Measurements from ENCODE around the gene NCKAP5.

Gene NCKAP5

DNA sequence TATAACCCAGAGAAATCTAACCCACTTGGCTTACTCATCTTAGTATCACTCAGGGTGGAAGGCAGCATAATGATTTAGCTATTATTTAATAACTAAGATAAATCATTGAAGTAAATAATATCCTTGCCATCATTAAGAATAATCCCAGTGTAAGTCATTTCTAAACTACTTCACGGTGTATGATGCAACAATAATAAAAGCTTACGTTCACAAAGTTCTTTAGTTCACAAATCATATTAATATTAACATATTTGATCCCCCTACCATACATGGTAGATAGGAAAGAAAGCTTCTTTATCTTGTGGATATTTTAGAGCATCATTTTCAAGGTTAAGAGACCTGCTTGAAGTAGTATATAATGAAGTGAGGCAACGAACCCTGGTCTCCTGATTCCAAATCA is 401.0 kb downstream of the NCKAP5 start:
- no peaks in the 10 kb centered on the region for H3K9me3 Mint-ChIP-seq
- H3K4me1 Mint-ChIP-seq (ENCODE audit: low read depth) = no peaks in the 10 kb centered on the region
- H3K4me3 Mint-ChIP-seq = no peak overlapping the region
- intact Hi-C loops (cut with micrococcal nuclease) = no loop called here
- H3K27me3 Mint-ChIP-seq = no peaks in the 10 kb centered on the region
- no peak overlapping the region for H3K27ac Mint-ChIP-seq
- H3K36me3 Mint-ChIP-seq (ENCODE audit: low read depth) = no peaks in the 10 kb centered on the region

DNA sequence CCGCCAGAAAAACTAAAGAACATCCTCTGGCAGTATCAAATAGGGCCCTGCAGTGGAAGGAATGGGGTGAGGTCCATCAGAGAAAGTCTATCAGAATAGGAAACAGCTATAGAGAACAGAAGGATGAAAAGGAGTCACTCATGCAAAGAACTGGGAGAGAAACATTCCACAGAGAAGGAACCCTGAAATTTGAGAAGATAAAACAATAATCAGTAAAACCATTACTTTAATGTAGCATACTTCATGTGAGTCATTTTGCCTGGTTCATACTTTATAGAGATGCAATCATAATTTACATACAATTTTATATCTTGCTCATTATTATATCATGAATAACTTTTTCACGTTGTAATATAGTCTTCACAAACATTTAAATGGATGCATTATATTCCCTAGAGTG is 402.2 kb downstream of the NCKAP5 start:
- H3K4me3 Mint-ChIP-seq = no peak overlapping the region
- no peaks in the 10 kb centered on the region for H3K9me3 Mint-ChIP-seq
- no peaks in the 10 kb centered on the region for H3K4me1 Mint-ChIP-seq (ENCODE audit: low read depth)
- H3K27me3 Mint-ChIP-seq = no peaks in the 10 kb centered on the region
- H3K36me3 Mint-ChIP-seq (ENCODE audit: low read depth) = no peaks in the 10 kb centered on the region
- H3K27ac Mint-ChIP-seq = no peak overlapping the region
- intact Hi-C loops (cut with micrococcal nuclease) = no loop called here

DNA sequence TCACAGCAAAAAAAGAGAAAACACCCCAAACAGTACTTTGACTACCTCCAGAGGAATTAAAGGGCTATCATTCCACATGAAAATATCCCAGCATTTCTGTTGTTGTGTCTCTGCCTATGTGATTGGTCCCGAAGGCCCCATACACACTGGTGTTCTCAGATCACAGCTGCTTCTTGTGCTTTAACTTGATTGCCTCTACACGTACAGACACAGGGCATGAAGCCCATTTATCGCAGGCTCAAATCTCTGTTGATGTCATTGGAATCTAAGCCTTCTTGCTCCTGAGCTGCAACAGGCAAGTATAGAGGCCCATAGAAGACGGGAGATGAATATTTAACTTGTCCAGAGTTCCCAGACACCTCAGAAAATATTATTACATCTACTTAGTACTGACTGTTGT is 405.2 kb downstream of the NCKAP5 start:
- Mint-ChIP-seq H3K4me1 (ENCODE audit: low read depth) (no peaks in the 10 kb centered on the region), H3K9me3 (no peaks in the 10 kb centered on the region), H3K27ac (no peak overlapping the region), H3K4me3 (no peak overlapping the region), H3K36me3 (ENCODE audit: low read depth) (no peaks in the 10 kb centered on the region), H3K27me3 (no peaks in the 10 kb centered on the region)
- intact Hi-C loops (cut with micrococcal nuclease) = no loop called here

DNA sequence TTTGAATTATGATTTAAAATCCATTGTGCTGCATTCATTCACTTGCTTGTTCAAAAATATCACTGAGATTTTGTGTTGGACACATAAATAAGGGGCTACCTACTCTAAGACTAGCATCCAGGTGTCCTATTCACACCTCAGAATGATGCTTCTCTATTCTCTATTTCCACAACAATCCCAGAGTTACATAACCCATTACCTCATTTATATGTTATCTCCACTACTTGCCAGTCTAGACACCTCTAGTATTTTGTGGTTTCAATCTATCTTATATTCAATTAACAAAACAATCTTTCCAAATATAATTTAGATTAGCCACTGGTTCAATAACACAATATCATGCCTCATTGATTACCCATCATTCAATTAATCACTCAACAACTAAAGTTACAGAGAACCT is 409.8 kb downstream of the NCKAP5 start:
- intact Hi-C loops (cut with micrococcal nuclease) = no loop called here
- no peak overlapping the region for H3K27ac Mint-ChIP-seq
- H3K27me3 Mint-ChIP-seq = no peaks in the 10 kb centered on the region
- peaks cover 12% of the 10 kb centered on the region for H3K9me3 Mint-ChIP-seq
- H3K4me3 Mint-ChIP-seq = no peak overlapping the region
- no peaks in the 10 kb centered on the region for H3K4me1 Mint-ChIP-seq (ENCODE audit: low read depth)
- H3K36me3 Mint-ChIP-seq (ENCODE audit: low read depth) = no peaks in the 10 kb centered on the region

DNA sequence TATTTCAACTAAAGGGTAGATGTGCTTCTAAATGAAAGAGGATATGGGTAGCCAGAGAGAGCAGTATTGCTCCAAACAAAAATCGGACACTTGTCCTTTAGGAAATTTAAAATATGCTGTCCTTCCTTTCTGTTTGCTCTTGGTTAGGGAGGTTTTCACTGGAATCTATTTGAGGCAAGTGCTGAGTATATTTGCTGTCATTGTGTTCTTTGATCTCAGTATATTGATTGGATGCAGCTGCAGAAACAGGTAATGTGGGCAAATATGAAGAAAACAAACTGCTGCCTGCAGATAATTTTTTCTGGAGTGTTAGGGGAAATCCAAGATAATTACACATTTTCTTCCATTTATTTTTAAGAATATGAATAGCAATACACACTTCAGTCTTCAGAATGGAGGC is 410.2 kb downstream of the NCKAP5 start:
- peaks cover 16% of the 10 kb centered on the region for H3K9me3 Mint-ChIP-seq
- no peaks in the 10 kb centered on the region for H3K4me1 Mint-ChIP-seq (ENCODE audit: low read depth)
- H3K27ac Mint-ChIP-seq = no peak overlapping the region
- H3K4me3 Mint-ChIP-seq = no peak overlapping the region
- no peaks in the 10 kb centered on the region for H3K36me3 Mint-ChIP-seq (ENCODE audit: low read depth)
- H3K27me3 Mint-ChIP-seq = no peaks in the 10 kb centered on the region
- intact Hi-C loops (cut with micrococcal nuclease) = no loop called here

DNA sequence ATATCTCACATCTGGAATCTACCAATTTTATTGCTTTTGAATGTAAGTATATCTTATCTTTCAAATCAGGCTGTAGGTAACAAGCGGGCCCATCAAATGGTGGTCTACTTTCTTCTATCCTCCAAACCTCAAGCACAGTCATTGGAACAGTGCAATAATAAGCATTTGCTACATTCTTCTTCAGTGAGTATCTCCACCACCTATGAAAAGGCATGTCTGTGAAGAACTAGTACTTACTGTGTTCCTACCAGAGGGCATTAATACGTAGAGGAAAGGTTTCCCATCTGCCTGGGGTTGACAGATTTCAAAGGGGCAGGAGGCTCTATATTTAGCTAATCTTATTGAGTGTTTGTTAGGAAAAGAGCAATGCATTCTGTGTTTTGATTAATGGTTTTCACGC is 411.1 kb downstream of the NCKAP5 start:
- Mint-ChIP-seq H3K27me3 (no peaks in the 10 kb centered on the region), H3K27ac (no peak overlapping the region), H3K4me1 (ENCODE audit: low read depth) (no peaks in the 10 kb centered on the region), H3K36me3 (ENCODE audit: low read depth) (no peaks in the 10 kb centered on the region), H3K9me3 (peaks cover 16% of the 10 kb centered on the region), H3K4me3 (no peak overlapping the region)
- intact Hi-C loops (cut with micrococcal nuclease) = no loop called here

DNA sequence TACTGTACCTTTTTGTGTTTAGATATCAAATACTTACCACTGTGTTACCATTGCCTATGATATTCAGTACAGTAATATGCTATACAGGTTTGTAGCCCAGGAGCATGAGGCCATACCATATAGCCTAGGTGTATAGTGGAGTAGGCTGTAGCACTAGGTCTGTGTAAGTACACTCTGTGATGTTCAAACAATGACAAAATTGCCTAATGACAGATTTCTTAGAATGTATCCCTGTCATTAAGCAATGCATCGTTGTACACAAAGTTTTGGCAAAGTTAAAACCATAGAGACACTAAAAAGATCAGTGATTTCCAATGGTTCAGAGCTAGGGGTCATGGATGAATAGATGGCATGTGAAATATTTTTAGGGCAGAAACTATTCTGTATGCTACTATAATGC is 415.5 kb downstream of the NCKAP5 start:
- Mint-ChIP-seq H3K27ac (no peak overlapping the region), H3K36me3 (ENCODE audit: low read depth) (no peaks in the 10 kb centered on the region), H3K27me3 (no peaks in the 10 kb centered on the region), H3K4me1 (ENCODE audit: low read depth) (no peaks in the 10 kb centered on the region), H3K9me3 (peaks cover 16% of the 10 kb centered on the region), H3K4me3 (no peak overlapping the region)
- intact Hi-C loops (cut with micrococcal nuclease) = no loop called here

DNA sequence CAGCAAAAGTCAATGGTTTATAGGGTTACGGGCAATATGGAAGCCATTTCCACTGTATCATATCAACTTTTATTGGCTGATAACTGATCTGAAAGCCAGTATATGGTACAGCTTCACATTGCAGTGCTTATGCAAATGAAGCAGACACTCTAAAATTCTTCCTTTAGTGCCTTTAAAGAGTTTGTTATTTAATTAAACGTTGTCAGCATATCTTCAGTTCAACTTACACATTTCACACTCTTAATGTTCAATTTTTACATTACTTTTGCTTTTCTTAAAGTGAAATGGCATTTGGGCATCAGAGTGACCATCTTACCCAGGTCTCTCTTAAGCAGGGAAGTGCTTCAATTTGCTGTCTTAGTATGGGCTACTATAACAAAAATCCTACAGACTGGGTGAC is 420.1 kb downstream of the NCKAP5 start:
- Mint-ChIP-seq H3K27ac (no peak overlapping the region), H3K4me1 (ENCODE audit: low read depth) (no peaks in the 10 kb centered on the region), H3K36me3 (ENCODE audit: low read depth) (no peaks in the 10 kb centered on the region), H3K9me3 (peaks cover under 1% of the 10 kb centered on the region), H3K4me3 (no peak overlapping the region), H3K27me3 (no peaks in the 10 kb centered on the region)
- intact Hi-C loops (cut with micrococcal nuclease) = no loop called here

DNA sequence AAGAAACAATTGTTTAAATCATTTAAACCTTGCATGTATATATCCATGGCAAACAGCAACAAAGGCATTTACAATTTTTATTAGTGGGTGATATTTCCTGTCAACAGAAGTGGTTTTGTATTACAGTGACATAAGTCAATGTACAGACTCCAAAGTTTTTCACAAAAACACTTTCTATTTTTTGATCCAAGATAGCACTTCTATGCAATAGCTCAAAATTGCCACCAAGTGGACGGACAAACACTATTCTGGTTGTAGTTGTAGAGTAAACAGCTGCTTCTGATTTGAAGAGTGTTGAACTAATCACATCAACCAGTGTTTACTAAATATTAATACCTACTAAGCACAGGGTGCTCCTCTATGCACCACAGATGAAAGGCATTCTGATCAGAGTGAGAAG is 421.4 kb downstream of the NCKAP5 start:
- H3K36me3 Mint-ChIP-seq (ENCODE audit: low read depth) = no peaks in the 10 kb centered on the region
- H3K4me3 Mint-ChIP-seq = no peak overlapping the region
- no peaks in the 10 kb centered on the region for H3K4me1 Mint-ChIP-seq (ENCODE audit: low read depth)
- no peaks in the 10 kb centered on the region for H3K27me3 Mint-ChIP-seq
- H3K9me3 Mint-ChIP-seq = no peaks in the 10 kb centered on the region
- intact Hi-C loops (cut with micrococcal nuclease) = no loop called here
- no peak overlapping the region for H3K27ac Mint-ChIP-seq

DNA sequence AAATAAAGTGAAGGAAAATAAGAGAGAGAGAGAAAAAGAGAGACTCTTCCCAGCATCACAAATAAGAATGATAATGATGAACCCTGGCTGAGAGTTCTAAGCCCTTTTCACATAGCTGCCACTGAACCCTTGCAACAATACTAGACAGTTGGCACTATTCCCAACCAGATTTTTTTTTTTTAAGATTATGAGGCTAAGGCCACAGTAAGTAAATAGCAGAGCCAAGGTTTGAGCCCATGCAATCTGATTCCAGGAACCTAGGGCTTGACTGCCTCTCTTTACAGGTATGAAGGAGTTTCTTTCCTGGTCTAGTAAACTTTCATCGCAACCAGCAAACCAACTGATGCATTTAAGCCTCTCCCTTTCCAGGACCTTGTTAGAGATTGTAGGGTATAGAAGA is 424.6 kb downstream of the NCKAP5 start:
- Mint-ChIP-seq H3K4me1 (ENCODE audit: low read depth) (no peaks in the 10 kb centered on the region), H3K27me3 (no peaks in the 10 kb centered on the region), H3K36me3 (ENCODE audit: low read depth) (no peaks in the 10 kb centered on the region), H3K9me3 (no peaks in the 10 kb centered on the region), H3K4me3 (no peak overlapping the region), H3K27ac (no peak overlapping the region)
- intact Hi-C loops (cut with micrococcal nuclease) = no loop called here

DNA sequence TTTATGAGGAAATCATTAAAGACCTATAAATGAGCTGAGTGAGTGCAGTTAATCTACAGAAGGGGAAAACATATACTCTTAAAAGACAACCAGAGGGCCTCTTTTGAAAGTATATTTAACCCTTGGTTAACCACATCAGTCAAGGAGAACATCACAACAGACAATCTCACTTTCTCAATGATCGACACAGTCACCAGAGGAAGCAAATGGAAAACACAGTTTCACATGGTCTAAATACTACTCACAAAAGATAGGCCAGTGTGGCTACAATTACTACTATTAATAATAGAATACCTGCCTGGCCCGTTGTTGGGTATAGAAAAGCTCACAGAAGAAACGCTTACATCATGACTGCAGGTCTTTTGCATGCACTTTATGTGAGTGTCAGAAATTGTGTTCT is 426.2 kb downstream of the NCKAP5 start:
- Mint-ChIP-seq H3K27ac (no peak overlapping the region), H3K9me3 (no peaks in the 10 kb centered on the region), H3K4me1 (ENCODE audit: low read depth) (no peaks in the 10 kb centered on the region), H3K27me3 (no peaks in the 10 kb centered on the region), H3K4me3 (no peak overlapping the region), H3K36me3 (ENCODE audit: low read depth) (no peaks in the 10 kb centered on the region)
- intact Hi-C loops (cut with micrococcal nuclease) = no loop called here

DNA sequence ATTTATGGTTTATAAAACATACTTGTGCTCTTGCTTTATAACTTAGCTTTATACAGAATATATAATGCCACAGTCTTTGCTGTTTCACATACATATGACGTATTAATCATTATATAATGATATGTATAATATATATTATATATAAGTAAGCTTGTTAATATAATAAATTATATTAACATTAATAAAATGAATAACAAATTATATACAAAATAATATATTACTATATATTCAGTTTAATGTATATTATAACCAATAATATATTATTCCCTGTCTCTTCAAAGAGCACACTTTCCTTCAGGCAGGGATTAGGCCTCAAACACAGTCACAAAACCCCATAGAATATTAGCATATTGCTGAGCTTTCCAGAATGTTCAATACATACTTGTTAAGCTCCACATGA is 427.6 kb downstream of the NCKAP5 start:
- no peak overlapping the region for H3K27ac Mint-ChIP-seq
- H3K36me3 Mint-ChIP-seq (ENCODE audit: low read depth) = no peaks in the 10 kb centered on the region
- H3K4me3 Mint-ChIP-seq = no peak overlapping the region
- no peaks in the 10 kb centered on the region for H3K27me3 Mint-ChIP-seq
- intact Hi-C loops (cut with micrococcal nuclease) = no loop called here
- no peaks in the 10 kb centered on the region for H3K9me3 Mint-ChIP-seq
- no peaks in the 10 kb centered on the region for H3K4me1 Mint-ChIP-seq (ENCODE audit: low read depth)

DNA sequence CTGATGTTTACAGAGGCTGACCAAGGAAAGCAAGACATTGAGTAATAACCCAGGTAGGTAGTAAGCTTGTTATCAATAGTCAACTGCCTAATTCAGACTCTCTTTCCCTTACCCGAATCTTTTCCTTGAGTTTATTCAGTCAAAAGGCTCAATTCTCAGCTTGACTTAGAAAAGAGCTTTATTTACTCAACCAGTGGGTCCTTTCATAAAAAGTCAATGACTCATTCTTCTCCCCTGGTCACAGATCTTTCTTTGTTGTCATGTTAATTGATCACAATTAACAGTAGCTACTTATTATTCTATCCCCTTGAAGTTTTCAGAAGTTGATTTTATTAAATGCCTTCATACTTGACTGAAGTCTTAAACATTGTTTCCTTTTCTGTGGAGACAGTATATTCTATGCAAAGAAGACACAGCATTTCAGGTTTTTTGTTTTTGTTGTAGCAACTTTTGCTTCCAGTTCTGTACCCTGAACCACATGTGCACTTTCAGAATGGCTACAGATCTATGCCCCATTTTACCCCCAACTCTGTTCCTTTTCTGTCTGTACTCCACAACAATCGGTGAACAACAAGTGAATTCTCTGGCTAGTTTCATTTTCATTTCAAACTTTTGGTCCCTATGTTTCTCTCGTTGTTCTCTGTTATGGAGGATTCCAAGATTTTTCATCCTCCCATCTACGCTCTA is 428.3 kb downstream of the NCKAP5 start:
- H3K4me3 Mint-ChIP-seq = no peak overlapping the region
- H3K4me1 Mint-ChIP-seq (ENCODE audit: low read depth) = no peaks in the 10 kb centered on the region
- H3K9me3 Mint-ChIP-seq = no peaks in the 10 kb centered on the region
- no peak overlapping the region for H3K27ac Mint-ChIP-seq
- H3K36me3 Mint-ChIP-seq (ENCODE audit: low read depth) = no peaks in the 10 kb centered on the region
- intact Hi-C loops (cut with micrococcal nuclease) = no loop called here
- no peaks in the 10 kb centered on the region for H3K27me3 Mint-ChIP-seq

DNA sequence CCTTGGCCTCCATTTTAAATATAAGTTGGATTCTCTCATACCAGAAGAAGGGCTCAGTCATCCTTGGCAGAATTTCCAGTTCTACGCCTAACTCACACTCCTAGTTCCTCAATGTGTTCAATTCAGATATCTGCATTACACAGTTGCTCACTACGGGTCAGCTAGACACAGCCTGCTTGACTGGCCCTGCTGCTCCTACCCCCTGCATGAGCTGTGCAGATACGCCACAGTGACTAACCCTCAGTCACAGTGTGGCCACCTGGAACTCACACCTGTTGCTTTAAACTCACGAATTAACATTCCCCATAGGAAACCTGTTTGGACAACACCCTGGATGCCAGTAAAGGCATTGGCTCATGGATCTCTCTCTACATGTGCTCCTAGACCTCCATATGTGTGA is 429.6 kb downstream of the NCKAP5 start:
- intact Hi-C loops (cut with micrococcal nuclease) = no loop called here
- Mint-ChIP-seq H3K4me3 (no peak overlapping the region), H3K9me3 (no peaks in the 10 kb centered on the region), H3K27me3 (no peaks in the 10 kb centered on the region), H3K27ac (no peak overlapping the region), H3K36me3 (ENCODE audit: low read depth) (no peaks in the 10 kb centered on the region), H3K4me1 (ENCODE audit: low read depth) (no peaks in the 10 kb centered on the region)

DNA sequence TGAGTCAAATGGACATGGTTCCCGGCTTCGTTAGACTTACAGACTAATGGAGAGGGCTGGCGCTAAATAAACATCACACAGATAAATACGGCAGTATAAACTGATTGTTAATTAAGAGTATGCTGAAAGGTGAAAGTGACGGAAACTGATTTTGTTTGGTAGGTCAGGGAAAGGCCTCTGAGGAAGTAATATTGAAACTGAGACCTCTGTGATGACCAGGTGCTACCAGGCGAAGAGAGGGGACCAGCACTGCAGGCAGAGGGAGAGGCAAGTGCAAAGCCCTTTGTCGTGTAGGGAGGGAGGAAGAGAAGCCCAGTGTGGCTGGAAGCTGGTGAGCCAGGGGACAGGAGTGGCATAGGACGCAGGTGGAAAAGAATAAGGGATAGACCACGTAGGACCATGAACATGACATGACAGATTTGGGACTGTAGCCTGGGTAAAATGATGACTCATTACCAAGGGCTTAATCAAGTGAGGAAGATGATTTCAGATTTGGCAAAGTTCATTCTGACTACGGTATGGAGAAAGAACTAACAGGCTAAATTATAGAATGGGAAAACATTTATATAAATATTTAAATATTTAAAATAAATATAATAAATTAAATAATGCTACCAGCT is 433.1 kb downstream of the NCKAP5 start:
- intact Hi-C loops (cut with micrococcal nuclease) = no loop called here
- H3K36me3 Mint-ChIP-seq (ENCODE audit: low read depth) = no peaks in the 10 kb centered on the region
- no peaks in the 10 kb centered on the region for H3K27me3 Mint-ChIP-seq
- H3K9me3 Mint-ChIP-seq = no peaks in the 10 kb centered on the region
- no peak overlapping the region for H3K27ac Mint-ChIP-seq
- H3K4me3 Mint-ChIP-seq = no peak overlapping the region
- no peaks in the 10 kb centered on the region for H3K4me1 Mint-ChIP-seq (ENCODE audit: low read depth)

Data from dendritic cell treated with granulocyte-macrophage colony-stimulating factor and Interleukin-4, amounts not matched to agents 40 ng/mL and 50 ng/mL, for 4 days (primary cell).